Fibroblast of skin of left biceps (primary cell): ENCODE measurements around the gene SLC5A9.
"Not testable (repeated sequence)": the region's sequence is repeated elsewhere in the genome, so short reads cannot be mapped to it uniquely, and the experiment has no call there.

Experiments
- DNase-seq, 2 experiments: peaks; one replicate each; pipeline ENCODE4 v3.0.0-alpha.2; 2013; ENCODE audit warnings: low read depth in 2 of 2

SLC5A9 gene

GRCh38 chr1:48222501-48223242 lies at the start of gene SLC5A9:
Gene SLC5A9 (plus strand): TSS chr1:48222716. CDS start chr1:48222737, 21 bp downstream.
- DNase-seq = no peak

GRCh38 chr1:48175116-48175515 lies 47.4 kb upstream of the SLC5A9 start:
- no peak for DNase-seq

DNA sequence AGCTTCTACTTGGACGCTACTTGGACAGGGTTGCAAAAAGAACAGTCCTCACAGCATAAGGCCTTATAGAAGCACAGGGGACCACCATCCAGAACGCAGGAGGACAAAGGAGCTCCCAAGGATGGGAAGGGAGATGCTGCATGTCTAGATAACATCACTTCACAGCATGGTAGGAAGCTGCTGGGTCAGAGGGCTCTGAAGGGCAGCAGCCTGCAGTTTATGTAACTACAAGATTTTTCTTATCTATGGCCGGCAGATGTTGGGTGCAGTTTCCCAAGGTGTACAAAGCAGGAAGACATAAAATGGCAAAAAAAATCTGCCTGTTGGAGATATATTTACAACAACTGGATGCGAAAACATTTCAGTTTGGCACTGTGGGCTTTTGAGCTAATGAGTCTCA lies 45.3 kb upstream of the SLC5A9 start:
- DNase-seq = no peak

GRCh38 chr1:48181669-48182367 lies 40.7 kb upstream of the SLC5A9 start:
- DNase-seq = no peak

DNA sequence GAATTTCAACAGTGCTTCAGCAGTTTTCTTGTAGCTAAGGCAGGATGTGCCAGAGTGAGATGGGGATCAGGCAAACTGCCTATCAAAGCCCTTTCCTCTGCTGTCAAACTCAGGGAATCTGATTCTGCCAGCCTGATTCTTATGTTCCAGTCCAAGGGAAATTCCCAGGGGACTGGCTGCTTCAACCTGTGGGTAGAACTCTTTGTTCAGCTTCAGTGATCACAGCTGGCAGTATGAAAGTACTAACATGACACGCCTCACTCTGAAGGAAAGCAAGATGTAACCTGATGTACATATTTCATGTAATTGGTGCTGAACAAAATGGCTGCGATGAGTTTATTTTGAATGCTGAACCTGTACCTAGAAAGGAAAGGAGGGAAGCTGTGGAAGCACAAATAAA lies 40.1 kb upstream of the SLC5A9 start:
- DNase-seq = no peak

- no peak for DNase-seq
These were observed 36.1 kb upstream of the SLC5A9 start for GRCh38 chr1:48186306-48186839.

- no peak for DNase-seq
These were observed 34.5 kb upstream of the SLC5A9 start for GRCh38 chr1:48187969-48188563.

DNA sequence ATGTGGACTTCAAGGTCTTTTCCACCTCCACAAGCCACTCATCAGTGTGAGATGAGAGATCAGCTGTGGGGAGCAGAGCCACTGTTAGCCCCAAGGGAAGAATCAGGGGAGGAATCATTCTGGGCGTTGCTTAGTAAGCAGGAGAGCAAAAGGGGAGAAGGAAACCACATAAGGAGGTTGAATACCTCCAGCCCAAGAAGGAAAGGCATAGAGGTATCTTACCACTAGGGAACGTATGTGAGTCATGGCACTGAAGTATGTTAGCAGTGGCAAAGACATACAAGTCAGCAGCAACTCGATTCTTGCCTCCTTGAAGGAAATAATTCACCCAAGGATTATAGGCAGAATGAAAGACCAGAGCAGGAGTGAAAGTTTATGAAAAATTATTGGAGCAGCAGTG lies 31.6 kb upstream of the SLC5A9 start:
- DNase-seq = no peak

DNA sequence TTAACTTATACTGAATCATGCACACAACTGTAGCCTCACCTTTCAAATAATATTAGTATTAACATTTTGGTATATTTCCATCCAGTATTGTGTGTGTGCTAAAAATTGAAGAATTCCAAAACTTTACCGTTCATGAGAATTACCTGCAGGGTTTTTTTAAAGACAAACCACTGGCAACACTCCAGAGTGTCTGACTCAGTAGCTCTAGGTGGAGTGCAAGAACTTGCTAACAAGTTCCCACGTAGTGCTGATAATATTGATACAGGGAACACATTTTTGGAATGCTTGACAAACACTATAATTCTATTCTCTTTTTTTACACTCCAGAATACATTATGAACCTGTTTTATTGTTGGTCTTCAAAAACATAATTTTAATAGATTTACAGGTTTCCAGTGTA lies 27.7 kb upstream of the SLC5A9 start:
- no peak for DNase-seq

DNA sequence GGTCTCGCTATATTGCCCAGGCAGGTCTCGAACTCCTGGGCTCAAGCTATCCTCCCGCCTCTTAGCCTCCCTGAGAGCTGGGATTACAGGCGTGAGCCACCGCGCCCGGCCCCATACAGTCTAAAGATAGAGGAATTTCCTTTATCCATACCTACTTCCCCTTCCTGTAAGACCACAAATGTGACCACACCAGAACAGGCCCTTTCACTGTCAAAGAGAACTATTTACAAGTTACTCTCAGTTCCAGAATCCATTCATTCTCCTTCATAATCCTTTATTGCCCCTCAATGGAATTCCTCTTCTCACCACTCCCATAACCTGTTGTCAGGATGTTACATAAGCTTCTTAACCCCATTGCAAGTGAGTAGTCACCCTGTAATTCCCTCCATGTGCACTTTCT lies 26.3 kb upstream of the SLC5A9 start:
- no peak for DNase-seq

- DNase-seq = no peak
These were observed 23.5 kb upstream of the SLC5A9 start for GRCh38 chr1:48198970-48199369.

DNA sequence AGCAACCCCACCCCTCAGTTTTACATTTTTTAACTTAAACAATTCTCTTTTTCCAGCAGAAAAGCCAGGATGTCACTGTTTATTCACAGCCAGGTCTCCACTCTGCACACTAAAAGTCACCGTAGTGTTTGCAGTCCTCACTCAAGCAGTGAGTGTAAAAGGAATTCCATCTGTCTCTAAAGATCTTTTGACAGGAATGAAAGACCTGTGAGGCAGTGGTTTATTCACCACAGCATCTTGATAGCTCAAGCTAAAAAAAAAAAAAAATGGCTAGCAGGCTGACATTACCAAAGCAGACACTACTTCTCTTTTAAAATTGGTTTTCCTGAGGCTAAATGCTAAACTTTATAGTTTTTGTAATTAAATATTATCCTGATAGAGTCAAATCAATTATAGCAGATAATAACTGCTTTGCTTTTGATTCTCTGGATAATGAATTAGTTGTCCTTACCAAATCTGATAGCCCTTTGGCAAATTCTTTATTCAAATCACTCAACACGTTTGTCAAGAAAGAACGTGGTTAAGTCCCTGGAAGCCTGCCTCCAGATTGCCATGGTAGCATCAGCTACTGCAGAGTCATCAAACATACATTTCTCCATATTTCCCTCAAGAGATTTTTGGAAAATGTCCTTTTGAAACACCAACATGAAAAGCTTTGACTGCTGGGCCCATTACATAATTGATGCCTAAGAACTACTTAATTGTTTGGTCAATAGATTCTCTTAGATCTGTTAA lies 22.2 kb upstream of the SLC5A9 start:
- DNase-seq = peak in 1 of 2 experiments; percentile 0

GRCh38 chr1:48202030-48202752 lies 20.3 kb upstream of the SLC5A9 start:
- peak; percentile 81 to 85 for DNase-seq

GRCh38 chr1:48203287-48203900 lies 19.1 kb upstream of the SLC5A9 start:
- DNase-seq = no peak

- DNase-seq = no peak
These were observed 17.0 kb upstream of the SLC5A9 start for GRCh38 chr1:48205522-48205921.

DNA sequence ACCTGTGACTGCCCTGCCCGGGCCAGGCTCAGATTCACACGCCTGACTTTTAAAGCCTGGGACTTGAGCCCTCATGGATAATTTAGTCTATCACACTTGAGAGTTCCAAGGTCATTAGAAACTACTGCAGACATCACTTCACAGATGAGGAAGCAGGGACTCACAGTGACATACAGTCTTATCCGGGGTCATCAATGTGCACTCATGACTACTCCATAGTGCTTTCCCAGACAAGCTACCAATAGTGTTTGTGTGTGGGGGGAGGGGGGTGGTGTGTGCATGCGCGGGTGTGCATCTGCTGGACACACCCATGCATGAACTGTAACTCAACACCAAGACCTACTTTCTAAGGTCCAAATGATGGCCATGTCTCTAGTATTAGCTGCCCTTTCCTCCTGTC lies 16.1 kb upstream of the SLC5A9 start:
- DNase-seq = no peak

DNA sequence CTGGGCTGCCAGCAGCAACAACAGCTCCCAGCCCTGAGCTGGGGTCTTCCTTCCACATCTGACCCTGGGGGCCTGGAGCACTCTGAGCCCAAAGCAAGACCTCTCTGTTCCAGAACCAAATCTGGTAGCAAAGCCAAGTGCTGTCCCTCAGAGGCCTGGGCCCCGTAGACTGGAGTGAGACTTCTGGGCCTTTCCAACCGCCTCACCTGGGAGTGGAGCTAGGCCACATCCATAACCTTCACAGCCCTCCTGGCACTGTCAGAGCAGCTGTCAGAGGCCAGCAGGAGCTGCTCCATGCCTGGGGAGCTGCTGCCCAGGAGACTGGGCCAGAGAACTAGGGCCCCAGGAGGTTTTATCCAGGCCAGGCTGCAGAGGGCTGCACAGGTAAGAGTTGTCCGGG lies 15.4 kb upstream of the SLC5A9 start:
- no peak for DNase-seq

GRCh38 chr1:48207536-48208075 lies 14.9 kb upstream of the SLC5A9 start:
- DNase-seq = no peak

- DNase-seq = no peak
These were observed 14.3 kb upstream of the SLC5A9 start for GRCh38 chr1:48208251-48208650.

- DNase-seq = no peak
These were observed 13.9 kb upstream of the SLC5A9 start for GRCh38 chr1:48208652-48209051.

DNA sequence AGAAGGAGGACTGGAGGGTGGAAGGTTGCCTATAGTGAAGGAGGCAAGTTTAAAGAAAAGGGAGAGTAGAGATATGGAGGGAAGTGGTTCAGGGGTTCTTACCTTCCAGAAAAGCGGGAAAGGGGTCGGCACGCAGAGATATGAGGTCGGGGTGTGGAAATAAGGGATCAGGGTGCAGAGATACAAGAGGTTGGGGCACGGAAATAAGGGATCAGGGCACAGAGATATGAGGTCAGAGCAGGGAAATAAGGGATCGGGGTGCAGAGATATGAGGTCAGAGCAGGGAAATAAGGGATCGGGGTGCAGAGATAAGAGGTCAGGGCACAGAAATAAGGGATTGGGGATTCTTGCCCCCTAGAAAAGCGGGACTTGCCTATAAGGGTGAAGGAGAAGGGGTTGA lies 9.1 kb upstream of the SLC5A9 start:
- not testable (repeated sequence) for DNase-seq
